RPMI7951 (cell line): ENCODE results near the gene MEMO1. TPM values are rescaled to one million over a fixed set of nuclear protein-coding genes. Genes with fewer than 3 reads are reported as not detected.

Source experiments
- DNase-seq: peaks from one replicate; pipeline ENCODE4 v3.0.0-alpha.2; 2012; ENCODE audit warnings: low read depth
- total RNA-seq: library from RNA; depleted of rRNA; stranded (reverse); fragments of >200 nt; shearing (Covaris generic); gene quantifications from 2 replicates; pipeline ENCODE4 v1.2.3, GENCODE V29; 2014; rRNA removed

The MEMO1 gene
- total RNA-seq, 1 experiment from 2014 or later = 78.6 TPM

- DNase-seq = no peak
Observed at GRCh38 chr2:31823558-31823957, 187.2 kb downstream of the MEMO1 start.

DNA sequence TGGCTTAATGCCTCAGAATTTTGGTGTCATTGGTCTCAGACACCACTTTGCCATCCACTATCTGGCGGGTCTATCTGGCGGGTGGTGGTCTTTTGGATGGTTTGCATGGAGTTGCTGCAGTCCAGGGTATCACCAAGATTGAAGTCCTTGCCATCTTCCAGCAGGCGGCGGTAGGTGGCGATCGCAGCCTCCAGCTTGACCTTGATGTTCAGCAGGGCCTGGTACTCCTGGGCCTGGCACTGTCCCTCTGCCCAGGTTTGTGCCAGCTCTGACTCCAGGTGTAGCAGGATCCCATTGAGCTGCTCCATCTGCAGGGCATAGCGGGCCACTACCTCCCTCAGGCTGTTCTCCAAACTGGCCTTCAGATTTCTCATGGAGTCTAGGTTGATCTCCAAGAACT is 188.2 kb downstream of the MEMO1 start:
- no peak for DNase-seq

Other genes starting within 250 kb of the MEMO1 start
- 149 and 158 TPM in 2 replicates for gene DPY30, start 28.8 kb upstream of the MEMO1 start, total RNA-seq
- 19.9 and 23.6 TPM in 2 replicates for gene SPAST, start 52.5 kb upstream of the MEMO1 start, total RNA-seq
- gene SLC30A6, start 154.9 kb upstream of the MEMO1 start, total RNA-seq = 28.8 and 34.1 TPM in 2 replicates